Esophagus (tissue), 2 donors: ENCODE measurements around the gene CCN6. TPM values are rescaled to one million over a fixed set of nuclear protein-coding genes. Genes with fewer than 3 reads are reported as not detected.
A peak's percentile ranks its signal among the peaks of the same experiment; 100 is the strongest.

Source experiments
- H3K27ac ChIP-seq, 2 donors: one replicate each; pipeline ENCODE4 v1.5.1; 2013; ENCODE audit warnings: low read depth in 2 of 2, mild to moderate bottlenecking in 2 of 2, inconsistent platforms in 1 of 2, low read length in 1 of 2, moderate library complexity in 1 of 2
- H3K27me3 ChIP-seq, 2 donors: one replicate each; pipeline ENCODE4 v1.6.1; 2013; ENCODE audit warnings: low read length in 2 of 2, control low read depth in 1 of 2, mild to moderate bottlenecking in 1 of 2; ENCODE audit not compliant: insufficient read depth in 2 of 2, control insufficient read depth in 1 of 2
- H3K36me3 ChIP-seq, 2 donors: one replicate each; pipeline ENCODE4 v1.6.1; 2013; ENCODE audit warnings: low read length in 1 of 2; ENCODE audit not compliant: control insufficient read depth in 2 of 2, insufficient read depth in 2 of 2
- H3K4me1 ChIP-seq, 2 donors: one replicate each; pipeline ENCODE4 v1.6.1; 2013; ENCODE audit warnings: low read length in 1 of 2; ENCODE audit not compliant: control insufficient read depth in 2 of 2, insufficient read depth in 2 of 2
- H3K4me3 ChIP-seq, 2 donors: one replicate each; pipeline ENCODE4 v1.5.1; 2013; ENCODE audit warnings: low read length in 2 of 2, mild to moderate bottlenecking in 2 of 2, low read depth in 1 of 2, moderate library complexity in 1 of 2
- H3K9me3 ChIP-seq, 2 donors: one replicate each; pipeline ENCODE4 v1.6.1; 2013; ENCODE audit warnings: mild to moderate bottlenecking in 2 of 2, low read depth in 1 of 2, low read length in 1 of 2, moderate library complexity in 1 of 2; ENCODE audit not compliant: control insufficient read depth in 2 of 2, insufficient read depth in 1 of 2
- WGBS, 2 donors: extraction: QIAGEN DNeasy Blood & Tissue Kit; methylation state at CpG; one replicate each; pipeline ENCODE4 v1.1.7; 2013; 5-methylcytosine and 5-hydroxymethylcytosine counted together
- polyA plus RNA-seq, 2 donors: library from polyadenylated mRNA; stranded (reverse); fragments of 200-250 nt; gene quantifications; one replicate each; pipeline ENCODE4 v1.2.3, GENCODE V29; 2013
- donor health status: healthy with polysubstance abuse.
- donor health status: Bipolar disorder and iron deficiency.

The CCN6 gene
- polyA plus RNA-seq, 2 donors: 0.02 TPM; not detected in 1

DNA sequence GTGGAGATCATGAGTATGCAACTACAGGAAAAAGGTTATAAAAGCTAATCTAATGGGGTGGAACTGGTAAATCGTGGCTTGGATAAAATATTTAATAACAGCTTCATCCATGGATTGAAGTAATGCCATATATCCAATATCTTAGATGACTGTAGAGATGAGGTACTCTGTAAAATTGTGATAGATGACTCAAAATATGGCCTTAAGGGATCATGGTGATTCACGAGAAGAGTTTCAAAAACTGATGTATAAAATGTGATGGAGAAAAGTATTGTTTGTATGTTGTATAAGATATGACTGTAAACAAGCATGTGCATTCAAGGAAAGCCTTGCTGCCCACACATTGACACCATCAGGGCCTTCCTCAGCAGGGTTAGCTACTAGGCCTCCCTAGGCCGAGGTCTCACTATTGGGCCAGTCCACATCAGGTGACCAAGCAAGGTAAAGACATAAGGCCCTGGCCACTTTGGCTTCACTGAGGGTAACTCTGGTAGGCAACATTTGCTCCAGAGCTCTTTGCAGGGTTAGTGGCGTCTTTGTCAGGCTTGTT lies 17.7 kb upstream of the CCN6 start:
- Histone ChIP-seq H3K36me3 (no peaks in the 10 kb centered on the region), H3K27ac (no peak overlapping the region), H3K4me1 (peaks cover 0 to 3% of the 10 kb centered on the region in 2 donors), H3K4me3 (no peak overlapping the region), H3K27me3 (no peaks in the 10 kb centered on the region), H3K9me3 (no peaks in the 10 kb centered on the region)
- WGBS, 2 donors: 79 to 89% methylated on average over 4 of the region's 4 CpGs

GRCh38 chr6:112037783-112038216 lies 16.1 kb upstream of the CCN6 start:
- H3K27me3 ChIP-seq: no peaks in the 10 kb centered on the region
- H3K36me3 ChIP-seq: no peaks in the 10 kb centered on the region
- 50% methylated on average over 8 of the region's 8 CpGs for WGBS, 2 donors
- no peak overlapping the region for H3K4me3 ChIP-seq
- no peaks in the 10 kb centered on the region for H3K9me3 ChIP-seq
- H3K27ac ChIP-seq: peak overlapping the region in 1 of 2 donors; percentile 40
- H3K4me1 ChIP-seq: peaks cover 0 to 3% of the 10 kb centered on the region in 2 donors

GRCh38 chr6:112038268-112038667 lies 15.6 kb upstream of the CCN6 start:
- H3K4me1 ChIP-seq: peaks cover 0 to 3% of the 10 kb centered on the region in 2 donors
- no peaks in the 10 kb centered on the region for H3K9me3 ChIP-seq
- no peak overlapping the region for H3K4me3 ChIP-seq
- H3K27ac ChIP-seq: peak overlapping the region; percentile 14 to 40
- no peaks in the 10 kb centered on the region for H3K36me3 ChIP-seq
- WGBS, 2 donors: 74 to 77% methylated on average over 5 of the region's 5 CpGs
- no peaks in the 10 kb centered on the region for H3K27me3 ChIP-seq

GRCh38 chr6:112038756-112039430 lies 15.0 kb upstream of the CCN6 start:
- 80 to 84% methylated on average over 15 of the region's 15 CpGs for WGBS, 2 donors
- Histone ChIP-seq H3K27me3 (no peaks in the 10 kb centered on the region), H3K27ac (no peak overlapping the region), H3K9me3 (no peaks in the 10 kb centered on the region), H3K36me3 (no peaks in the 10 kb centered on the region), H3K4me3 (no peak overlapping the region), H3K4me1 (peaks cover 0 to 3% of the 10 kb centered on the region in 2 donors)

- WGBS, 2 donors: 78 to 84% methylated on average over 2 of the region's 2 CpGs
- H3K4me1 ChIP-seq: peaks cover 0 to 5% of the 10 kb centered on the region in 2 donors
Observed at GRCh38 chr6:112039431-112039770, 14.5 kb upstream of the CCN6 start.

DNA sequence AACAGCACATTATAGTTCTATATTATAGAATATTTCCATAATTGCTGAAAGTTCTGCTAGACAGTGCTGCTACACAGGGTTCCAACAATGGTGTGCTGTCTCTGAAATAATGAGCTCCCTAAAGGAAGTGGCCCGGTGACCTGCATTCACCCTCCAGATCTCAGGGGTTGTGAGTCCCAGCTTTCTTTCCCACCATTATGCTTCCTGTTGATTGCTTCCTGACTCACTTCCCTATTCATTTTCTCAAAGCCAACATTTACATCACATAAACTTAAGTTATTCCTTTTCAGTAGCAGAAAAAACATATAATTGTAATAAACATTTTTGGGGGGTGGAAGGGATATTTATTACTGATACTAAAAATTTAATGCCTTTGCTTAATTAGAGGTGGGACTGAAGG lies 12.9 kb upstream of the CCN6 start:
- H3K4me1 ChIP-seq: peaks cover 0 to 5% of the 10 kb centered on the region in 2 donors
- no peaks in the 10 kb centered on the region for H3K9me3 ChIP-seq
- 69 to 73% methylated on average over 1 of the region's 1 CpG for WGBS, 2 donors
- H3K27ac ChIP-seq: no peak overlapping the region
- H3K4me3 ChIP-seq: no peak overlapping the region
- no peaks in the 10 kb centered on the region for H3K27me3 ChIP-seq
- no peaks in the 10 kb centered on the region for H3K36me3 ChIP-seq

More at GRCh38 chr6:112039431-112039770, 14.5 kb upstream of the CCN6 start:
- Histone ChIP-seq H3K27ac (no peak overlapping the region), H3K27me3 (no peaks in the 10 kb centered on the region), H3K36me3 (no peaks in the 10 kb centered on the region), H3K4me3 (no peak overlapping the region), H3K9me3 (no peaks in the 10 kb centered on the region)

- Histone ChIP-seq H3K36me3 (no peaks in the 10 kb centered on the region), H3K9me3 (no peaks in the 10 kb centered on the region), H3K27me3 (no peaks in the 10 kb centered on the region), H3K4me3 (no peak overlapping the region), H3K27ac (no peak overlapping the region), H3K4me1 (peaks cover 0 to 5% of the 10 kb centered on the region in 2 donors)
- 69 to 81% methylated on average over 3 of the region's 3 CpGs for WGBS, 2 donors
Observed at GRCh38 chr6:112041535-112041934, 12.4 kb upstream of the CCN6 start.

- WGBS, 2 donors: 0 to 1% methylated on average over 36 of the region's 36 CpGs
- H3K4me1 ChIP-seq: peaks cover 0 to 3% of the 10 kb centered on the region in 2 donors
- peak overlapping the region; percentile 50 to 78 for H3K4me3 ChIP-seq
- H3K9me3 ChIP-seq: no peaks in the 10 kb centered on the region
- H3K27ac ChIP-seq: peak overlapping the region; percentile 76 to 87
- H3K36me3 ChIP-seq: no peaks in the 10 kb centered on the region
- no peaks in the 10 kb centered on the region for H3K27me3 ChIP-seq
Observed at GRCh38 chr6:112043032-112044007, 10.6 kb upstream of the CCN6 start.

DNA sequence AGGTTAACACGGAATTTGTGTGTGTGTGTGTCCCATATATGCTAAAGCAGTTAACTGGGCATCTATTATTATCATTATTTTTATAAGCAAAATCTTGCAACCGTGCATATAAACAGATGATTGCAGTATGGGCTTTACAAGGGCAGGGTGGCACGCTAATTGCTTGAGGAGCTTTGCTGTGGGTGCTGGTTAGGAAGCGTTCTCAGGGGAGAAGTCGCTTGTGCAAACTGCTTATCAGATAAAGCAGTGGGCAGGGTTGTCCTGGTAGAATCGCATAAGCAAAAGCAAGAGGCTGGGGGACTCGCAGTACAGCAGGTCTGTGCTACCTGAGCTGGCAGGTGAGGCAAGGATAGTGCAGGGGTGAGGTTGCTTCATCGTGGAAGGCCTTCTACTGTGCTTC lies 9.7 kb upstream of the CCN6 start:
- H3K27ac ChIP-seq: no peak overlapping the region
- H3K9me3 ChIP-seq: no peaks in the 10 kb centered on the region
- peaks cover 0 to 3% of the 10 kb centered on the region in 2 donors for H3K4me1 ChIP-seq
- no peak overlapping the region for H3K4me3 ChIP-seq
- 56 to 64% methylated on average over 8 of the region's 8 CpGs for WGBS, 2 donors
- H3K36me3 ChIP-seq: no peaks in the 10 kb centered on the region
- H3K27me3 ChIP-seq: no peaks in the 10 kb centered on the region
